Measurements from ENCODE around the gene JAG2.

JAG2 gene

GRCh38 chr14:105204206-105204930 lies 35.8 kb upstream of the JAG2 start:
- peak in 42 of 56 donors; percentile 16 to 84 (median 51) for DNase-seq

GRCh38 chr14:105203701-105204100 lies 35.1 kb upstream of the JAG2 start:
- DNase-seq, result no peak

- DNase-seq, result peak in 48 of 56 donors; percentile 15 to 87 (median 52)
Measured at GRCh38 chr14:105203057-105203531, 34.5 kb upstream of the JAG2 start.

DNA sequence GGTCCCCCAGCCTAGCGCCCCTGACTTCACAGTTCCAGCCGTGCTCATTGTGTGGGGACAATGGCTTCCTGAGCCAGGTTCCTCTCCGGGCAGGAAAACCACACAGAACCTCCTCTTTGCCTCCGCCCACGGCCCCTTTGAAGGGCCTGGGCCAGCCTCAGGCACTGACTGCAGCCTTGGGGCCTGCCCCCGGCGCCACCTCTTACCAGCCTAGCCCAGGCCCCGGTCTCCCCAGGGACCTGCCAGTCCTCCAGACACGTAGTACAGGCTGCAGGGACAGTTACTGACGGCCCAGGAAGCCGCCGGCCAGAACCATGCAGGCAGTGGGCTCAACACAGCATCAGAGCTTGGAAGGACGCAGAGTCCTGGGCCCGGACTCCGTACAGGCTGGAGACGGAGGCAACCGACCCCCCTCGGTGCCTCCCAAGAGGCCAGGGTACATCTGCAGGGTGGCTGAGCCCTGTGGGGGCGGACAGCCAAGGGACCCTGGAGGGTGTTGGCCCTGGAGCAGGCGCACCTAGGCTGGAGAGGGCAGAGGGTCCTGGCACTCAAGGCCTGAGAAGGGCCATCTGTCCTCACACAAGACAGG lies 33.4 kb upstream of the JAG2 start:
- DNase-seq, result no peak

DNA sequence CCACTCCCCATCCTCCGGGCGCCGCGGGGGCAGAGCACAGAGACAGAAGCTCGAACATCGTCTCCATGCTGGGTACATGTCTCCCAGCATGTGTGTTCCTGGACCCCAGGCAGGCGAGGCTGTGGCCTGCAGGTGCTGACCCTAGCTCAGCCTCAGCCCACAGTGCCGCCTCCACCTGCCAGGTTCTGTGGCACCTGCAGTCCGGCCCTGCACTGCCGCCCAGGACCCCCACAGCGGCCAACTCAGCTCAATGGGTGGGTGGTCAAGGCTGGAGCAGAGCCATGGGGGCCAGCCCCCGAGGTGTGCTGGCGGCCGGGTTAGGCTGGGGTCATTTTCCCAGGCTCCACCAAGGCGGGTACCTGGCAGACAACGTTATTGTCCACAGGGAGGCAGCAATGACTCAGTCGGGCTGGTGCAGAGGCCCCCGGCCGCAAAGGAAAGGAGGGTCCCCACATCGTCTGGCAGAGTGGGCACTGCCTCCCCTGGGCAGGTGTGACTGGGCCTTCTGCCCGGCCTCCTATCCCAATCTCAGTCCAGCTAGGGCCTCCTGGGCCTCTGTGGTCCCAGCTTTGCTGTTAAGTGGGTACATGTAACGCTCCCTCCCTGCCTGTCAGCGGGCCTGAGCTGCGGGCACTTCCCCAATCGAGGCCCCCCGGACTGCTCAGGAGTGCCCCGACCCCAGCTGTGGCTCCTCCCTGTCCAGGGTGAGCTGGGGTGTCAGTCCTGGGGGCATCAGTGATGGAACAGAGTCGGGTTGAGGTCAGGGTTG lies 32.8 kb upstream of the JAG2 start:
- no peak for DNase-seq

DNA sequence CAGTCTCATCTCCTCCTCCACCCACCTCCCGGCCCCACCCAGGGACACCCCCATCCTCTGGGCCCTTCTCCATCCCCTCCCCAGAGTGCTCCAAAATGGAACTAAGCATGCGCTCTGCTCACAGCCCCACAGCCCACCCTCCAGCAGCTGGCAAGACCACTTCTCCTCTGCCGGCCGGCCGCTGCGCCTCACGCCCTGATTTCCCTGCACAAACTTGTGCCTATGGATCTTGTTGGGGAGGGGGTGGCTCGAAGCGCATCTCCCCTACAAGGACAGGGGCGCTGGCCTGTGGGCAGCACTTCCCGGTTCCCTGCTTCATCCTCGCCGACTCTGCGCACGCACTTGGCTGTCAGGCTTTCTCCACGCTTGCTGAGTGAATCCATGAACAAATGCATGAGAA lies 32.1 kb upstream of the JAG2 start:
- no peak for DNase-seq

- no peak for DNase-seq
Measured at GRCh38 chr14:105200074-105200473, 31.5 kb upstream of the JAG2 start.

- DNase-seq, result no peak
Measured at GRCh38 chr14:105199093-105199492, 30.5 kb upstream of the JAG2 start.

- no peak for DNase-seq
Measured at GRCh38 chr14:105198588-105198987, 30.0 kb upstream of the JAG2 start.

DNA sequence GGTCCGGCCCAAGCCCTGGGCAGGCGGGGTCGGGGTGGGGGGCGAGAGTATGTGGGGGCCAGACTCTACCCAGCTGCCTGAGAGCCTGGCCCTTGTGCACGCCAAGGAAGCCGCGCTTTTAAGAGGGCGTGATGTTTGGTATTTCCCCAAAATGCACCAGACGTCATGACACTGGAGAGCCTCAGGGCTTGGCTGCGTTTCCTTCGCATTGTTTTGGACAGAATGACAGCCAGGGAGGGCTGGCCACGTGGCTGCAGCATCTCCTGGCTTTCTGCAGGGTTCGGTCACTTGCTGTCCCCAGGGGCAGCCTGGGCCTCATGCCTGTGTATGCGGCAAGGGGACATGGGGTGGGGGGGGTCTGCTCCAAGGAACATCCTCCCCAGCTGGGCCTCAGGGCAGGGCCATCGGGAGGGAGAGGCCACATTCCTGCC lies 28.6 kb upstream of the JAG2 start:
- peak in 2 of 56 donors; percentile 23 to 27 for DNase-seq

DNA sequence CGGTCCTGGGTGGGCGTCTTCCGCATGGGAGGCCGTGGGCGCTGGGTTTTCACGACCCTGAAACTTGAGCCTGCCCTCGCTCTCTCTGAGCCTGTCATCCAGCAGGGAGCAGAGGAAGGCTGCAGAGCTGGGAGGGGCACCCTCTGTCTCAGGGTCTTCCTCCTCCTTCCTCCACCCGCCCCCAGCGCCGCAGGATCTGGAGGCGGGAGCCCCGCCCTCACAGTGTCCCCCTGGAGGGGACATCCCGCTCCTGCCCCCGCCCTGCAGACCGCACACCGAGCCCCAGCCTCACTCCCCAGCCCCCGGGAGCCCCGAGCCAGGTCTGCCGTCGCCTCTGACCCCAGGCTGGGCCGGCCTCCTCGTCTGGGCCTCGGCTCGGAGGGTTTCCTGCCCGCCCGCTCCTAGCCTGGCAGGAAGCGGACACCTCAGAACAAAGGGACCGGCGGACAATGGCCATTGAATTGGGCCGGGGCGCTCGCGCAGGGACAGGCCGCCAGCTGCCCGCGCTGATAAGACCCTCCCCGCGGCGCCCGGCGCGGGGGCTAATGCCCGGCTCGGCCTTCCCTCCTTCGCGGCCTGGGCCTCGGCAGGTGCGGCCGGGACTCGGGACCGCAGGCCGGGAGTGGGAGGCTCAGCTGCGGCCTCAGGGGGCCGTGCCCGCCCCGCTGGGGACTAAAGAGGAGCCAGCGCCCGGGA lies 27.8 kb upstream of the JAG2 start:
- DNase-seq, result no peak

GRCh38 chr14:105195522-105196264 lies 27.1 kb upstream of the JAG2 start:
- DNase-seq, result no peak

DNA sequence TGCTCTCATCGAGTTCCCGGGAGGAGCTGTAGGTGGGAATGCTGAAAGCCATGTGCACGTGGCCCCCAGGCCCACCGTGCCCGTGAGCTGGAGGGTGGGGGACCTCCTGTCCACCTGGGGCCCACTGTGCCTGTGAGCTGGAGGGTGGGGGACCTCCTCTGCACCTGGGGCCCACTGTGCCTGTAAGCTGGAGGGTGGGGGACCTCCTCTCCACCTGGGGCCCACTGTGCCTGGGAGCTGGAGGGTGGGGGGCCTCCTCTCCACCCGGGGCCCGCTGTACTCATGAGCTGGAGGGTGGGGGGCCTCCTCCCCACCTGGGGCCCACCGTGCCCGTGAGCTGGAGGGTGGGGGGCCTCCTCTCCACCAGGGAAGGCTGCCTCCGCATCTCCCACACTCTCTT lies 26.5 kb upstream of the JAG2 start:
- no peak for DNase-seq

GRCh38 chr14:105193916-105194782 lies 25.6 kb upstream of the JAG2 start:
- DNase-seq, result no peak

- DNase-seq, result no peak
Measured at GRCh38 chr14:105192866-105193731, 24.5 kb upstream of the JAG2 start.

- no peak for DNase-seq
Measured at GRCh38 chr14:105187935-105188524, 19.5 kb upstream of the JAG2 start.

GRCh38 chr14:105187116-105187515 lies 18.5 kb upstream of the JAG2 start:
- DNase-seq, result no peak

DNA sequence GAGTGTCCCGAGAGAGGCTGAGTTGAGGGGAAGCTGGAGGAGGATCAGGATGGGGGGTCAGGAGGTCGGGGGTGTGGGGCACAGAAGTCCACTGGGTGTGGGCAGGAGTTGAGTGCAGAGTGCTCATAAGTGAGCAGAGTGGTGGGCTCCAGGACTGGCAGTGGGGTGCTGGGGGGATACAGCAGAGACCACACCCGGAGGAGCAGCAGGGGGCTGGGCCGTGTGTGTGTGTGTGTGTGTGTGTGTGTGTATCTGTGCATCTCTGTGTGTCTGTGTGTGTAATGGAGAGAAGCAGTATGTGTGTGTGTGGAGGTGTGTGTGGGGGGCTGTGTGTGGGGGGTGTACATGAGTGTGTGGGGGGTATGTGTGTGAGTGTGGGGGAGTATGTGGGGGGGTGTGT lies 17.4 kb upstream of the JAG2 start:
- DNase-seq, result no peak

DNA sequence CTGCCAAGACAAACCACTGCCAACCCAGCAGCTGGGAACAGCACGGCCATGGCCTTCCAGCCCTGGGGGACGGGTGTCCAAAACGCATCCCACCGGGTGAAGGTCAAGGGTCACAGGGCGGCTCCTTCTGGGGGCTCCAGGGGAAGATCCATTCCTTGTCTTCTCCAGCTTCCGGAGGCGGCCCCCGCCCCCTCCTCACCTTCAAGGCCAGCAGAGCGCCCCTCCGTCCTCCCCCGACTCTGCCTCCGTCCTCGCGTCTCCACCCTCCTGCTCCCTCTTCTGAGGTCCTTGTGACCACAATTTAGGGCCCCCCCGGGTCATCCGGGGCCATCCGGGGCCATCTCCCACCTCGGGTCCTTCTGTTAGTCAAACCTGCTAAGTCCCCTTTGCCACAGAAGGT lies 16.4 kb upstream of the JAG2 start:
- no peak for DNase-seq
